ENCODE measurements around the gene RBM15B. TPM values are rescaled to one million over a fixed set of nuclear protein-coding genes. Genes with fewer than 3 reads are reported as not detected.
"Not testable (repeated sequence)": the region's sequence is repeated elsewhere in the genome, so short reads cannot be mapped to it uniquely, and the experiment has no call there.

RBM15B gene
- 18.1 TPM for total RNA-seq
- long read RNA-seq, full-length matches to known transcripts = 143 of 143 reads
- long read RNA-seq, partial matches to known transcripts = 0 of 143 reads
- long read RNA-seq, other reads (novel, unspliced or antisense) = 0 of 143 reads

- intact Hi-C loops (cut with DNase I) = loop anchor here (2.0 to 5.0 kb wide), 3 partner anchors 108 to 824 kb away; partner anchors contain the start of genes C3orf18 and HEMK1
- peak; percentile 99 for DNase-seq (ENCODE audit: low spot score)
Observed at GRCh38 chr3:51391075-51391565, at the start of gene RBM15B. RBM15B (plus strand) TSS chr3:51391285; CDS start chr3:51391400, 115 bp downstream.

- intact Hi-C loops (cut with DNase I) = no loop called here
- no peak for DNase-seq (ENCODE audit: low spot score)
Observed at GRCh38 chr3:51343918-51344687, 47.0 kb upstream of the RBM15B start.

- DNase-seq (ENCODE audit: low spot score) = peak; percentile 19
- intact Hi-C loops (cut with DNase I) = no loop called here
Observed at GRCh38 chr3:51350751-51351150, 40.3 kb upstream of the RBM15B start.

- DNase-seq (ENCODE audit: low spot score) = peak; percentile 29
- intact Hi-C loops (cut with DNase I) = no loop called here
Observed at GRCh38 chr3:51353131-51353530, 38.0 kb upstream of the RBM15B start.

- intact Hi-C loops (cut with DNase I) = no loop called here
- peak; percentile 50 for DNase-seq (ENCODE audit: low spot score)
Observed at GRCh38 chr3:51353691-51354090, 37.4 kb upstream of the RBM15B start.

- peak; percentile 12 for DNase-seq (ENCODE audit: low spot score)
- intact Hi-C loops (cut with DNase I) = no loop called here
Observed at GRCh38 chr3:51354172-51354571, 36.9 kb upstream of the RBM15B start.

- intact Hi-C loops (cut with DNase I) = no loop called here
- DNase-seq (ENCODE audit: low spot score) = peak; percentile 22
Observed at GRCh38 chr3:51354731-51355615, 36.1 kb upstream of the RBM15B start.

- intact Hi-C loops (cut with DNase I) = no loop called here
- DNase-seq (ENCODE audit: low spot score) = peak; percentile 29
Observed at GRCh38 chr3:51355891-51356578, 35.0 kb upstream of the RBM15B start.

GRCh38 chr3:51357856-51358255 lies 33.2 kb upstream of the RBM15B start:
- peak; percentile 66 for DNase-seq (ENCODE audit: low spot score)
- intact Hi-C loops (cut with DNase I) = no loop called here

GRCh38 chr3:51358981-51359380 lies 32.1 kb upstream of the RBM15B start:
- DNase-seq (ENCODE audit: low spot score) = peak; percentile 41
- intact Hi-C loops (cut with DNase I) = no loop called here

GRCh38 chr3:51360806-51361205 lies 30.3 kb upstream of the RBM15B start:
- intact Hi-C loops (cut with DNase I) = no loop called here
- peak; percentile 60 for DNase-seq (ENCODE audit: low spot score)

- DNase-seq (ENCODE audit: low spot score) = peak; percentile 53
- intact Hi-C loops (cut with DNase I) = no loop called here
Observed at GRCh38 chr3:51361746-51362145, 29.3 kb upstream of the RBM15B start.

- DNase-seq (ENCODE audit: low spot score) = peak; percentile 64
- intact Hi-C loops (cut with DNase I) = no loop called here
Observed at GRCh38 chr3:51362476-51362875, 28.6 kb upstream of the RBM15B start.

- intact Hi-C loops (cut with DNase I) = not testable (repeated sequence)
- DNase-seq (ENCODE audit: low spot score) = peak; percentile 4
Observed at GRCh38 chr3:51368276-51368675, 22.8 kb upstream of the RBM15B start.

- DNase-seq (ENCODE audit: low spot score) = peak; percentile 15
- intact Hi-C loops (cut with DNase I) = loop anchor here (2.0 to 10.0 kb wide), 4 partner anchors 275 to 800 kb away; no protein-coding TSS in a partner anchor
Observed at GRCh38 chr3:51371943-51372557, 19.0 kb upstream of the RBM15B start.

- DNase-seq (ENCODE audit: low spot score) = no peak
Observed at GRCh38 chr3:51373658-51374421, 17.2 kb upstream of the RBM15B start.

GRCh38 chr3:51374456-51374855 lies 16.6 kb upstream of the RBM15B start:
- intact Hi-C loops (cut with DNase I) = loop anchor here (5.0 to 10.0 kb wide), 3 partner anchors 277 to 802 kb away; no protein-coding TSS in a partner anchor

More at GRCh38 chr3:51373658-51374421, 17.2 kb upstream of the RBM15B start:
- intact Hi-C loops (cut with DNase I) = loop anchor here (2.0 to 10.0 kb wide), 4 partner anchors 277 to 802 kb away; no protein-coding TSS in a partner anchor

GRCh38 chr3:51375136-51375535 lies 15.9 kb upstream of the RBM15B start:
- intact Hi-C loops (cut with DNase I) = loop anchor here (10.0 kb wide), 1 partner anchor 690 kb away; no protein-coding TSS in a partner anchor

More at GRCh38 chr3:51374456-51374855, 16.6 kb upstream of the RBM15B start:
- no peak for DNase-seq (ENCODE audit: low spot score)

More at GRCh38 chr3:51375136-51375535, 15.9 kb upstream of the RBM15B start:
- no peak for DNase-seq (ENCODE audit: low spot score)
